Measurements from ENCODE around the gene TMEM208. TPM values are rescaled to one million over a fixed set of nuclear protein-coding genes. Genes with fewer than 3 reads are reported as not detected.

TMEM208 gene
- total and polyA plus RNA-seq, 2 of the 13 experiments (the other 11 are each of a cell fraction or from before 2014, with no cell fraction given): 58.8 to 72.9 TPM

- TF ChIP-seq ZNF354B (CRISPR knock-in tag; IDR thresholded peaks at IDR 0.05) (no peak), ZBTB38 (CRISPR knock-in tag; IDR thresholded peaks at IDR 0.05) (peak; percentile 36; the same call in 1 of the 2 replicates), ZNF124 (CRISPR knock-in tag; IDR thresholded peaks at IDR 0.05) (no peak), ZNF879 (CRISPR knock-in tag; IDR thresholded peaks at IDR 0.05) (no peak), FOXM1 (CRISPR knock-in tag; IDR thresholded peaks at IDR 0.05) (no peak), ZNF382 (CRISPR knock-in tag; IDR thresholded peaks at IDR 0.05; ENCODE audit: borderline replicate concordance) (no peak), RAD21 (CRISPR knock-in tag; IDR thresholded peaks at IDR 0.05) (0 out of 2 replicates have a peak, but pooled peaks have one; percentile 15), KDM5A (IDR thresholded peaks at IDR 0.05; ENCODE audit: borderline replicate concordance, low read length) (no peak), MAFK (conservative IDR thresholded peaks at IDR 0.05 in 1 of 2, IDR thresholded peaks at IDR 0.05 in 1 of 2; ENCODE audit: low read length in 2 of 2) (no peak), CAMTA2 (CRISPR knock-in tag; IDR thresholded peaks at IDR 0.05; ENCODE audit: borderline replicate concordance) (0 out of 2 replicates have a peak, but pooled peaks have one; percentile 24), SP5 (CRISPR knock-in tag; IDR thresholded peaks at IDR 0.05; ENCODE audit: borderline replicate concordance, low read depth) (0 out of 2 replicates have a peak, but pooled peaks have one; percentile 10), MTA1 (CRISPR knock-in tag; IDR thresholded peaks at IDR 0.05; ENCODE audit: borderline replicate concordance) (0 out of 2 replicates have a peak, but pooled peaks have one; percentile 23), ZSCAN21 (CRISPR knock-in tag; IDR thresholded peaks at IDR 0.05; ENCODE audit: borderline replicate concordance) (peak; percentile 41; the same call in 1 of the 2 replicates), ZZZ3 (CRISPR knock-in tag; IDR thresholded peaks at IDR 0.05; ENCODE audit: borderline replicate concordance) (no peak), CREM (IDR thresholded peaks at IDR 0.05) (no peak), CREM (CRISPR knock-in tag; IDR thresholded peaks at IDR 0.05) (no peak), ETS1 (CRISPR knock-in tag; IDR thresholded peaks at IDR 0.05) (no peak), ZNF557 (CRISPR knock-in tag; IDR thresholded peaks at IDR 0.05) (no peak), TARDBP (CRISPR knock-in tag; IDR thresholded peaks at IDR 0.05) (no peak), ZNF552 (CRISPR knock-in tag; IDR thresholded peaks at IDR 0.05; ENCODE audit: borderline replicate concordance) (no peak), ZBTB3 (CRISPR knock-in tag; IDR thresholded peaks at IDR 0.05; ENCODE audit: borderline replicate concordance, low read depth) (no peak), EEA1 (CRISPR knock-in tag; IDR thresholded peaks at IDR 0.05; ENCODE audit: borderline replicate concordance) (no peak), ZNF720 (CRISPR knock-in tag; IDR thresholded peaks at IDR 0.05) (no peak), TEAD2 (CRISPR knock-in tag; IDR thresholded peaks at IDR 0.05) (no peak), TBL1XR1 (IDR thresholded peaks at IDR 0.05; ENCODE audit: borderline replicate concordance, low read length, partially characterized antibody) (no peak), ZFP62 (CRISPR knock-in tag; IDR thresholded peaks at IDR 0.05) (no peak), ZFP36L2 (CRISPR knock-in tag; IDR thresholded peaks at IDR 0.05) (no peak), FOXA1 (IDR thresholded peaks at IDR 0.05) (no peak), FOXA1 (CRISPR knock-in tag; IDR thresholded peaks at IDR 0.05) (no peak)
- TF ChIP-seq, protein P1, sequence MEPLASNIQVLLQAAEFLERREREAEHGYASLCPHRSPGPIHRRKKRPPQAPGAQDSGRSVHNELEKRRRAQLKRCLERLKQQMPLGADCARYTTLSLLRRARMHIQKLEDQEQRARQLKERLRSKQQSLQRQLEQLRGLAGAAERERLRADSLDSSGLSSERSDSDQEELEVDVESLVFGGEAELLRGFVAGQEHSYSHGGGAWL (CRISPR knock-in tag; IDR thresholded peaks at IDR 0.05): no peak
- TF ChIP-seq, protein P2, sequence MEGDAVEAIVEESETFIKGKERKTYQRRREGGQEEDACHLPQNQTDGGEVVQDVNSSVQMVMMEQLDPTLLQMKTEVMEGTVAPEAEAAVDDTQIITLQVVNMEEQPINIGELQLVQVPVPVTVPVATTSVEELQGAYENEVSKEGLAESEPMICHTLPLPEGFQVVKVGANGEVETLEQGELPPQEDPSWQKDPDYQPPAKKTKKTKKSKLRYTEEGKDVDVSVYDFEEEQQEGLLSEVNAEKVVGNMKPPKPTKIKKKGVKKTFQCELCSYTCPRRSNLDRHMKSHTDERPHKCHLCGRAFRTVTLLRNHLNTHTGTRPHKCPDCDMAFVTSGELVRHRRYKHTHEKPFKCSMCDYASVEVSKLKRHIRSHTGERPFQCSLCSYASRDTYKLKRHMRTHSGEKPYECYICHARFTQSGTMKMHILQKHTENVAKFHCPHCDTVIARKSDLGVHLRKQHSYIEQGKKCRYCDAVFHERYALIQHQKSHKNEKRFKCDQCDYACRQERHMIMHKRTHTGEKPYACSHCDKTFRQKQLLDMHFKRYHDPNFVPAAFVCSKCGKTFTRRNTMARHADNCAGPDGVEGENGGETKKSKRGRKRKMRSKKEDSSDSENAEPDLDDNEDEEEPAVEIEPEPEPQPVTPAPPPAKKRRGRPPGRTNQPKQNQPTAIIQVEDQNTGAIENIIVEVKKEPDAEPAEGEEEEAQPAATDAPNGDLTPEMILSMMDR (CRISPR knock-in tag; IDR thresholded peaks at IDR 0.05): peak; percentile 63
Measured at GRCh38 chr16:67179421-67180080, 47.4 kb upstream of the TMEM208 start (continued).

Measured in HepG2 (cell line).